ENCODE data around the gene VIP.

GRCh38 chr6:152745509-152746171, 5.0 kb upstream of the VIP start:
- no peak for TF ChIP-seq POLR2AphosphoS5 (IDR thresholded peaks at IDR 0.05; ENCODE audit: low read depth, low read length)
- no peak for TF ChIP-seq TAF1 (IDR thresholded peaks at IDR 0.05; ENCODE audit: low read depth, low read length)
- TF ChIP-seq POLR2A (IDR thresholded peaks at IDR 0.05; ENCODE audit: low read depth, low read length): no peak
- TF ChIP-seq POU2F2 (IDR thresholded peaks at IDR 0.05; ENCODE audit: low read depth, low read length): no peak
- TF ChIP-seq PAX5 (IDR thresholded peaks at IDR 0.05; ENCODE audit: insufficient read depth, low read length, severe bottlenecking): no peak
